AG09319 (cell line): ENCODE results near the gene NOTCH4.
A peak's percentile ranks its signal among the peaks of the same experiment; 100 is the strongest.
"Not testable (repeated sequence)": the region's sequence is repeated elsewhere in the genome, so short reads cannot be mapped to it uniquely, and the experiment has no call there.

Source experiments
- DNase-seq: peaks from one replicate; pipeline ENCODE4 v3.0.0-alpha.2; 2010; ENCODE audit warnings: low read depth; ENCODE audit errors: extremely low read depth
- TF ChIP-seq, protein P1 (sequence below): IDR thresholded peaks from 2 replicates; pipeline ENCODE4 v1.5.1; 2011; ENCODE audit warnings: low read depth, mild to moderate bottlenecking, inconsistent platforms, low read length, moderate library complexity

Gene NOTCH4

DNA sequence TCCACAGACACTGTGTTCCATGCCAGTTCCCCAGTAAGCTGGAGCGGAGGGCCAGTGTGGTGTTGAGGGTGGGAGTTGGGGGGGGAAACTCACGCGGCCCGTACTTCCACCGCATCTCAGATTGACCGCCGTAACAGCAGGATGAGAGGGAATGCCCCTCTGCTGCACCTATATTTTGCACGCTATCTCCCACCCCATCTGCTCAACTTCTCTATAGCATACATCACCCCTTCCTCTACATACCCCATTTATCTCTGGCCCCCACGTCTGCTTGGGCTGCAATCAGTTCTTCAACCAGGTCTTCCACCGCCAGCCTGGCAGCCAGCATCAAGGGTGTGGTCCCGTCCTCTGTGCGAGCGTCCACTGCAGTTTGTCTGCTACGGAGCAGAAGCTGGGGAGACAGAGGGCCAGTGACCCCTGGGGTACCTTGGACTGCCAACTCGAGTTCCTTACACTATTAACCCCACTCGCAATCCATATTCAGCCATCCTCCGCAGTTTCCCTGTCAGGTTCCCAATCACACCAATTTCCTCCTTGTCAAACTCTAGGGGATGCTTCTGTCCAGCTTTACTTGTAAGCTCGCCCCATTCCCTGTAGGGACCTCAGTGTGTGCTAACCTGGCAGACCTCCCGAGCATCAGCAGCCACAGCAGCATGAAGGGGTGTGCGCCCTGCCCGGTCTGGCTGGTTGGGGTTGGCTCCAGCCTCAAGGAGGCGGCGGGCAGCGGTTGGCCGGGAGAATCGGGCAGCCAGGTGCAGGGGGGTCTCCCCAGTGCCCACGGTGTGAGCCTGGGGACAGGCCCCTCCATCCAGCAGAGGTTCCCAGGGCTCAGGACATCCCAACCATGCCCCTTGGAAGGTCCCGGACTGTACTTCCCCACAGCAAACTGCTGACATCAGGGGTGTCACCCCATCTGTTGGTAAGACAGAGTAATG lies 26.9 kb downstream of the NOTCH4 start:
- TF ChIP-seq, protein P1, sequence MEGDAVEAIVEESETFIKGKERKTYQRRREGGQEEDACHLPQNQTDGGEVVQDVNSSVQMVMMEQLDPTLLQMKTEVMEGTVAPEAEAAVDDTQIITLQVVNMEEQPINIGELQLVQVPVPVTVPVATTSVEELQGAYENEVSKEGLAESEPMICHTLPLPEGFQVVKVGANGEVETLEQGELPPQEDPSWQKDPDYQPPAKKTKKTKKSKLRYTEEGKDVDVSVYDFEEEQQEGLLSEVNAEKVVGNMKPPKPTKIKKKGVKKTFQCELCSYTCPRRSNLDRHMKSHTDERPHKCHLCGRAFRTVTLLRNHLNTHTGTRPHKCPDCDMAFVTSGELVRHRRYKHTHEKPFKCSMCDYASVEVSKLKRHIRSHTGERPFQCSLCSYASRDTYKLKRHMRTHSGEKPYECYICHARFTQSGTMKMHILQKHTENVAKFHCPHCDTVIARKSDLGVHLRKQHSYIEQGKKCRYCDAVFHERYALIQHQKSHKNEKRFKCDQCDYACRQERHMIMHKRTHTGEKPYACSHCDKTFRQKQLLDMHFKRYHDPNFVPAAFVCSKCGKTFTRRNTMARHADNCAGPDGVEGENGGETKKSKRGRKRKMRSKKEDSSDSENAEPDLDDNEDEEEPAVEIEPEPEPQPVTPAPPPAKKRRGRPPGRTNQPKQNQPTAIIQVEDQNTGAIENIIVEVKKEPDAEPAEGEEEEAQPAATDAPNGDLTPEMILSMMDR: no peak; the same call in 1 of the 2 replicates
- no peak for DNase-seq

DNA sequence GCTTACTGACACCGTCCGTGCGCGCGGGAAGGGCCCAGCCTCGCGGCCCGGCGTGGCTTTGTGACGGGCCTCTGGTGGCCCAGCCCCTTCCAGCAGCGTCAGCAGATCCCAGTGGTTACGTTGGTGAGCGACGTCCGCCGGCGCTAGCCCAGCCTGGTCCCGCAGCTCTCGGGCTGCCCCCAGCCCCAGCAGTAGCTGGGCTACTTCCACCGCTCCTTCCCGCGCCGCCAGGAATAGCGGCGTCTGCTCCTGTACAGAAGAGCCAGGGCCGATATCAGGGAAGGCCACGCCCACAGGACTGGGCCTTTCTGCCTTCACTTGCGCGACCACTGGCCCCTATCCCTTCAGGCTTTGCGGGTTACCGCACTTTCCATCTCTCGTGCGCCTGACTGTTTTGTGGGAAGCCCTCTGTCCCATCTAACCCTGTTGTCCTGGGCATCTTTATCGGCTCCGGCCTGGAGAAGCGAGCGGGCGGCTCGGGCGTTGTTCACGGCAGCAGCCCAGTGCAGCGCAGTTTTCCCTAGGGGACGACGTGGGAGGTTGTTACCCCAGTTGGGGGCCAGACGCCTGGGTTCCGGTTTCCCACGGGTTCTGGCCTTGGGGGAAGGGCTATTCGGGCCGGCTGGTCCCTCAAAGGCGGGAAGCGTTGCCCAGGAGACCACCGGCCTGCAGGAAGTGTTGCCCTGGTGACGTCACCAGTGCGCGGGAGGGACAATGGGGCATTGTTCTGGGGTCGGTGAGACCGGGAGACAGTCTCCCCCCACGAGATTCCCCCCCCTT lies 27.8 kb downstream of the NOTCH4 start:
- DNase-seq: peak; percentile 59
- TF ChIP-seq, protein P1: no peak

DNA sequence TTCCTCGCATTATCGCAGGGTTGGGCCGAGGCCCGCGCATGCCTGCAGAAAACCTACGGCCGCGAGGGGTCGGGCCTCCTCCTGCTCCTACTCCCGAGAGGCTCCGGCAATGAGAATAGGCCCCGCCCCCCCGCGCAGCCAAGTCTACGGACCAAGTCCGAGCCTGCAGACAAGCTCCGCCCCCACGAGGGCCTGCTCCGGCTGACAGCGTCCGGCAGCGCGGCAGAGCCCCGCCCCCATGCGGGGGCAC lies 28.3 kb downstream of the NOTCH4 start:
- DNase-seq: peak; percentile 100
- TF ChIP-seq, protein P1: peak; percentile 32

DNA sequence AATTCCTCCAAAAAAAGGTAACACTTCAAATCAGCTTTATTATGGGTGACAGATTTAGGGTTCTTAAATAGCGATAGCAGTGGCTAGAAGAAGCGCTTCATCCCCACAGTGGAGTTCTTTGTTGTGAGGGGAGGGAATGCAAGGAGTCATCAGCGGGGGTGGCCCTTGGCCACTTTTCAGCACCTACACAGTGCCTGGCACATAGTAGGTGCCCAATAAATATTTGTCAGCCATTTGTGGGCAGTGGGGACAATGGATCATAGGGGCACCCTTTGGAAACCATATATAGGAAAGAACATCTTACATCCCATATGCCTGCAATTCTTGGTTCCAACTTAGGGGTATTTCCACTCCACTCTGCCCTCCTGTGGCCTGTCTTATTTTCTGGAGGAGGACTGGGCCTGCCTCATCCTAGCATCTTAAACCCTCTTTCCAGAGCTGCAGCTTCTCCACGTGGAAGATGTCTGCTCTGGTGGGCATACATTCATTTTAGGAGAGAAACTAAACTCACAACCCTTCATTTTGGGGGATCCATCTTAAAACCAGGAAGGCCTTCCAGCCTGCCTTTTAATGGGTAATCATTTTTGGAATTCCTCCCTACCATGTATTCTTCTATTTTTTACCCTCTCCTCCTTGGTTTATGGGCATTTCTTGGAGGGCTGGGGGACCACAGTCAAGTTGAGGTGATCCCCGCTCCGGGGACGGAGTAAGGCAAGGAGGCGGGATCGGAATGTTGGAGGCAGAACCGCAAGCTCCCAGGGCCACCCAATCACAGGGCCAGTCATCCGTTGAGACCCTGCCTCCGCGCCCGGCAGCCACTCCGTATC lies 28.8 kb downstream of the NOTCH4 start:
- peak; percentile 19 for DNase-seq
- TF ChIP-seq, protein P1: peak; percentile 57

DNA sequence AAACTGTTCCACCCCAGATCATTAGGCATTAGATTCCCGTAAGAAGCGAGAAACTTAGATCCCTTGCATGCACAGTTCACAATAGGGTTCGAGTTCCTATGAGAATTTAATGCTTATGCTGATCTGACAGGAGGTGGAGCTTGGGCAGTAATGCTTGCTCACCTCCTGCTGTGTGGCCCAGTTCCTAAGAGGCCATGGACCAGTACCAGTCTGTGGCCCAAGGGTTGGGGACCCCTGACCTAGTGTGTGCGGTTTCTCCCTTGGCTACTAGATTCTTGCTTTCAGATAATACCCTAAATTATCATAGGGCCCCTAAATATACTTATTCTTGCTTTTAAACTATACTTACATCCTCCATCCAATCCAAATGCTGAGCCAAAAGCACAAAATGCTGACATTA lies 29.5 kb downstream of the NOTCH4 start:
- TF ChIP-seq, protein P1: no peak

DNA sequence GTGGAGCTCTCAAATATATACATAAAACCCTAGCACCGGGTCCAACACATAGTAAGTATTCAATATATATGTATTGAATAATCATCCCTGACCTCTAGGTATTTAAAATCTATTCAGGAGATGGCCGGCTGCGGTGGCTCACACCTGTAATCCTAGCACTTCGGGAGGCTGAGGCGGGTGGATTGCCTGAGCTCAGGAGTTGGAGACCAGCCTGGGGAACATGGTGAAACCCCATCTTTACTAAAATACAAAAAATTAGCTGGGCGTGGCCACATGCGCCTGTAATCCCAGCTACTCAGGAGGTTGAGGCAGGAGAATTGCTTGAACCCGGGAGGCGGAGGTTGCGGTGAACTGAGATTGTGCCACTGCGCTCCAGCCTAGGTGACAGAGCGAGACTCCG lies 30.8 kb downstream of the NOTCH4 start:
- not testable (repeated sequence) for DNase-seq

More for the DNA sequence above, 29.5 kb downstream of the NOTCH4 start:
- no peak for DNase-seq

DNA sequence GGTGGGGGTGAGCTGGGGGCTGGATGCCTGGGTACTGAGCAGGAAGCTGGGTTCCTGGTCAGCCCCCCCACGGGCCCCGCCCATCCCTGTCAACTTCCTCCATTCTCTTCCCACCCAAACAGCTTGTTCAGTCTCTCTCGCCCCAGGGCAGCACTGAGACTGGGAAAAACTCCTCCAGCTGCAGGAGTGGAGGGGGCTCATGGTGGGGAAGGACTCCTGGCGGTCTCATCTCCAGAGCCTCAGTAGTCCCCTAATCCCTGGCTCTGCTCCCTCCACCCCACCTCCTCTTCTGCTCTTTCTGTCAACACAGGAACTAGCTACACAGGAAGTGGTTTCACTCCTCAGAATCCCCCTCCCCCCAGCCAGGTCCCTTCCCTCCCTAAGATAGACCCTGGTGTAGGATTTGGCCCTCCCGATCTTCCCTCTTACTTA lies 31.2 kb downstream of the NOTCH4 start, which contains the start of gene GPSM3:
TSS of gene GPSM3 (minus strand) at position 36 of the 432 bp plus-strand sequence. CDS start 130 bp downstream, outside the sequence.
- DNase-seq: no peak
- TF ChIP-seq, protein P1: no peak
